ENCODE results near the gene HCRTR1.

The HCRTR1 gene

DNA sequence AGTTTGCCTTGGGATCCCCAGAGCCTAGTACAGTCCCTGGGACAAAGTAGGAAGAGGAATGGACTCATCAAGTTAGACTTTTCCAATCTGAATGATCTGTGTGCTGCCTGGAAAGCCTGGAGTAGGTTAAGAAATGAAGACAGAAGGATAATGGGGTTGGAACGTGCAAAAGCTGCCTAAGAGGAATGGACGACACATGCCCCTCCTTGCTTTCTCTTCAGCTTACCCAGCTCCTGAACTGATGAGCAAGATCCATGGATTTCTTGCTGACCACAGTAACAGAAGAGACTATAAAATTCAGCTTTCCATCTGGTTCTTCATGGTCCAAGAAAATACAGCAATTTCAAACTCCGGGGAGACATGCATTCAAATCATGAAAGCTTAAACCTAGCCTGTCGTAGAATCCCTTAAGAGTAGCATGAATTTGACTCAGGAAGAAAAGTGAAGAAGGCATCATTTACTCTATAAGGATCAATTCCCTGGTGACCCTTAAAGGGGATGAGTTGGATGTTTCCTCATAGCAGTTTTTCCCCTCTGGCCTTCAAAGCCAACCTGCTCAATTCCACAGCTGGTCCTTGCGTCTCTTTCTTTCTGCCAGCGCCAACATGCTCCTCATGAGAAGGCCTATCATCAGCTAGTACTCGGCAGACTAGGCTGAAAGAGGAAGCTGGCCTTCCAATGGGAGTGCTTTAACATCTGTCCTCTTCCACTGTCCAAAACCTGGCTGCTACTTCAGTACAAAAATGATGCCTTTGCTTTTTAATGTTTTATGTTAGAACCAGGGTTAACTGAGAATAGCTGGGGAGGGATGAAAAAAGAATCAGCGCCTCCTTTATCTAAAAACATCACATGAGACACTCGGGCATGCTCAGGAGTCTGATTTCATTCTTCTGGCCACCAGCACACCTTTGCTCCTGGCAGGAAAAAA lies 32.9 kb downstream of the HCRTR1 start:
- peak; percentile 34 for DNase-seq (ENCODE audit: low read depth)

- DNase-seq (ENCODE audit: low read depth), result peak; percentile 17
Measured at GRCh38 chr1:31651089-31651420, 33.6 kb downstream of the HCRTR1 start.

- no peak for DNase-seq (ENCODE audit: low read depth)
Measured at GRCh38 chr1:31651766-31652165, 34.3 kb downstream of the HCRTR1 start.

DNA sequence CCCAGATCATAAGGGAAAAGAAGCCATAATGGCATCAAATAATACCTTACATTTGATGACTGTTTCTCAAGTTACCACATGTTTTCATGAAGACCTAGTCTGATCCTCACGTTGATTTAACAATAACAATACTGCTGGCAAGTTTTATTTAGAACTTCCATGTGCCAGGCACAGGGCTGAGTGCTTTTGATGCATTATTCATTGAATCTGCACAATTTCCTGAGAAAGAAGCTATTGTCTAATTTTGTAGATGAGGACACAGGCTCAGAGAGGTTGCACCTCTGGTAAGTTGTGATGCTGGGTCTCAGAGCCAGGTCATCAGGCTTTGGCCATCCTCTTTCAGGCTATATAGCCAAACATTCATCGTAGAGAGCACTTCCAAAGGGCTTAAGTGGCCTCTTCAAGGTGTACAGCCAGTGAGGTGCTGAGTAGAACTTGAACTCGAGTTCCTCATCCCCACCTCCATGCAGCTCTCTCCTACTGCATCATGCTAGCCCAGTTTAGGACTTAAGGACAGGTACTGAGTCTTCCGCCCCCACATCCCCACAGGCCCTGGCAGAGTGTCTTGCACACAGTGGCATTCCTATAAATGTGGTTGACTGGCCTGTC lies 35.5 kb downstream of the HCRTR1 start:
- no peak for DNase-seq (ENCODE audit: low read depth)

DNA sequence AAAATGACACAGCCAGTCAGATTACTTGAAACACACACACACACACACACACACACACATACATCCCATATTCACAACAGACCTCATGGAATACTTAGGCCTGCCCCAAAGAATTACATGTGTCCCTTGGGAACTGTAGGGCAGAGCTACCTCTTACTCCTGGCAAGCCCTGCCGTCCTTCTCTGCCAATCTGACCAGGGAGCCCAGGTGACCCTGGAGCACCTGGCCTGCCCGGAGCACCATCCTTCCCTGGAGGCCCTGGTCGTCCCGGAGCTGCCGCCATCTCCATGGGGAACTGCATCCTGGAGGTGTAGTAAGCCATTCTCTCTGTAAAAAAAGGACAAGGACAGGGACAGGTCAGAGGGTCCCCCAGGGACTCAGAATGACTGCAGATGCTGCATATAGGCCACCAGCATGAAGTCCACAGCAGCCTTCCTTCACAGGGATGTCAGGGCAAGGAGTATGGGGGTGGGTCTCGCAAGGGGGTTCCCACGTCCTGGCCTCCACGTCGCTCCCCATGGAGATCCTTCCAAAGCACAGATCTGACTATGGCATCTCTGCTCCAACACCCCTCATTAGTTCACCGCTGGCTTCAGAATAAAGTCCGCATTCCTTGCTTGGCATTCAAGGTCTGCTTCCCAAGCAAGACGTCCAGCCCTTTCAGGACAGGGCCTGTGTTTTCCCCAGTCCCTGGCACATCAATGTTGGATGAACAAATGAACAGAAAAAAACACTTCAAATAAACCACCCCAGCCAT lies 36.4 kb downstream of the HCRTR1 start:
- no peak for DNase-seq (ENCODE audit: low read depth)

- no peak for DNase-seq (ENCODE audit: low read depth)
Measured at GRCh38 chr1:31654474-31654776, 36.9 kb downstream of the HCRTR1 start.

DNA sequence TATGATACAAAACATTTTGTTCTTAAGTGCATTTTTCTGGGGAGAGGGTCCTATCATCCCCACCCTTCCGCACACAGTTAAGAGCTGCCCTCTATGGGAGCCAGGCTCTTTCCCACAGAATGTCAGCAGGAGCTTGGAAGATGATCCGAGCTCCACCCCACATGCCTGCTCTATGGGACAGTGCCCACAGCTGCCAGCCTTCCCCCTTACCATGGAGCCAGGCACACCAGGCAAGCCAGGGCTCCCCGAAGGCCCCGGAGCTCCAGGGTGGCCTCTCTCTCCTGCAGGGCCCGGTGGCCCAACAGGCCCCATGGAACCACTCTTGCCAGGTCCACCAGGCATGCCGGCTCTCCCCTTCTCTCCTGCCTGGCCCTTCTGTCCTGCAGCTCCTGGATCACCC lies 37.6 kb downstream of the HCRTR1 start:
- no peak for DNase-seq (ENCODE audit: low read depth)

- no peak for DNase-seq (ENCODE audit: low read depth)
Measured at GRCh38 chr1:31655756-31656155, 38.3 kb downstream of the HCRTR1 start.

- no peak for DNase-seq (ENCODE audit: low read depth)
Measured at GRCh38 chr1:31657020-31657804, 39.7 kb downstream of the HCRTR1 start.

DNA sequence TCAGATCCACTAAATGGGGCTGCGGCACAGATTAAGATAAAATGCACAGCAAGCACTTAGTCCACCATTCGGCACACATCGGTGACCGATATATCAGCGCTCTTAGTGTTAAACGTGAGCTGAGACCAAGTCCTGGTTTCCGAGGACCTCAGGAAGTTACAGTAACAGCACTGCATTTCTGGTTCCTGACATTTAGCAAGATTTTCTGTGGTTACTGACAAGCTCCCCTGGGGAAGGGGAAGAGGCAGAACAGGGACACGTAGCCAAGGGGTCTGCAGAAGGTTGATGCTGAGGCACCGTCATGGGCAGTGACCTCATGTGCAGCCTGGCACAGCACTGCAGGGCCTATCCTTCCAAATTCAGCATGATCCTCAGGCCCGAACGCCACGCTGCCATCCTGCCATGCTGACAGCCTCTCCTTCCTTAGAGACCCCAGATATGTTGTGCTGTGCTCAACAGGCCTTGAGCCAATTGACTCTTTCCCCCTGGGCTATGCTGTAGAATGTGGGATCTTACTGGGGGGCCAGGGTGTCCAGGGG lies 40.6 kb downstream of the HCRTR1 start:
- no peak for DNase-seq (ENCODE audit: low read depth)

DNA sequence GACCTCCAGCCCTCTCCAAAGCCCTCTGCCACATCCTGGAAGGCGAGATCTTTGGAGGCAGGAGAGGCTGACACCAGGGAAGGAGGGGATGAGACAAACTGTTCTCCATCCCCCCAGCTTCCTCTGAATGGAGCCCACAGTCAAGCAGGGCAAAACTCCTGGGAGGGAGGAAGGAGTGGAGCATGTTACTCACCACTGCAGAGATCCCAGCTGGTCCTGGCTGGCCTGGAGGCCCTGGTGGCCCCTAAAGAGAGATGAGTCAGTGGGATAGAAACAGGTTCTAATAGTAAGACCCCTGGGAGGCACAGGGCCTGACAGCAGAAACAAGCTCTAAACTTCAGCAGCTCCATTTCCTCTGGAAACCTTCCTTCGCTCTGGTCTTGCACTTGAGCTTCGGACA lies 41.2 kb downstream of the HCRTR1 start:
- DNase-seq (ENCODE audit: low read depth), result peak; percentile 16

DNA sequence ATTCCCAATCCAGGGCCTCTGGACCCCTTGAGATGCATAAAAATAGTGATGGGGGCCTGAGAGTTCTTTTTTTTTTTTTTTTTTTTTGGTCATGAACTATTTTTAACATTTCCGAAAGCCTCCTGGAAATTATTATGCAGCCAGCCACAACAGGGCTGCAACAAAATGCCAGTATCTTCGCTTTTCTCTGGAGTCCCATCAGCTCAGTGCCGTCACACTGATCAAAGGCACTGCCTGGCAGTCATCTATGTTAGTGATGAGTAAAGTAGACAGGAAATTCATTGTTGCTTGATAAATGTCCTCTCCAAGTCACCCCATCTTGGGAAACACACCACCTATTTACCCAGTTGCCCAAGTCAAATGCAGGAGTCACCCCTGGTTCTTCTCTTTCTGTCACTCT lies 42.4 kb downstream of the HCRTR1 start:
- DNase-seq (ENCODE audit: low read depth), result no peak

GRCh38 chr1:31660871-31661455 lies 43.5 kb downstream of the HCRTR1 start:
- no peak for DNase-seq (ENCODE audit: low read depth)

GRCh38 chr1:31661856-31662255 lies 44.4 kb downstream of the HCRTR1 start:
- DNase-seq (ENCODE audit: low read depth), result no peak

DNA sequence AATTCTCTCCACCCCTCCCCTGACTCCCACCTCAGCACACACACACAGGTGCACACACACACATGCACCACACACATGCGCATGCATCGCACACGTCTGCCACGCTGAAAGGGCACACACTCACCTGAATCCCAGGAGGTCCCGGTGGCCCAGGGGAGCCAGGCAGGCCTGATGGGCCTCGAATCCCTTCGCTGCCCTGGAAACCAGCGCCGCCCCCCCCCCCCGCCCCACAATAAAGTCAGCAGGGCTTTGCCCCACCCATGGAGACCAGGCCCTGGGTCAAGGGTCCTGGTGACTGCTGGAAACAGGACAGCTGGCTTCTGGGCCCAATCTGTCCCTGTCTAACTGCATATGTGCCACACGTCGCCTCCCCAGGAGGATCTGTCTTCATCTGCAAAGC lies 45.0 kb downstream of the HCRTR1 start:
- DNase-seq (ENCODE audit: low read depth), result no peak

DNA sequence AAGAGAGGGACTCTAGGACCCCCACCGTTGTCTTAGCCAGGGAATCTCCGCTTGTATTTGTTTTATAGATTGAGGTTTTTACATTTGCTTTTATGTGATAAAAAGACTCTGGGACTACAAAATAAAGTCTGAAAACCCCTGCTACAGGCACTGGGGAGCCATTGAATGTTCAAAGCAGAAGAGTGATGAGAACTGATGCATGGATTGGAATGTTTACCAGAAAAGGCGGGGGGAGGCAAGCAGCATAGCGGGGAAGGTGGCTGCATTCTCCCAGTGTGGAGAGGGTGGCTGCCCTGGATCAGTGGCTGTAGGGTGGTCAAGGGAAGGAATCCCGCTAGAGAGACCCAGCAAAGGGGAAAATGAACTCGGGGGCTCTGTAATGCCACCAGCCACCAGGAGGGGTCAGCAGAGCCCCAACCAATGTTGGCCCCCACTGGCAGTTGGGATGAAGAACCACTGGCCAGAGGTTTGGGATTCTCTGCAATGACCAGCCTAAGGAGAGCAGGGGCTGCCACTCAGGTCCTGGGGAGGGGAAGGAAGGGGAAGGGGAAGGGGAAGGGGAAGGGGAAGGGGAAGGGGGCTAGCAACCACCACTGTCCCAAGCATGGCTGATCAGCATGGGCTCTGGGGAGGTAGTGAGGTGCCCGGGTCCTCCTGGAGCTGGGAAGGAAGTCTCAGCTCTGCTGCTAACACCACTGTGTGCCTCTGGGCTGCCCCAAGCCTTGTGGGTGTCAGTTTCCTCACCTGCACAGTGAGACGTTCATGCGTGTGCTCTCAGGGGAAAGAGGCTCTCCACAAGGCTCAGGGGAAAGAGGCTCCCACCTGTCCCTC lies 46.3 kb downstream of the HCRTR1 start:
- DNase-seq (ENCODE audit: low read depth), result peak; percentile 61

DNA sequence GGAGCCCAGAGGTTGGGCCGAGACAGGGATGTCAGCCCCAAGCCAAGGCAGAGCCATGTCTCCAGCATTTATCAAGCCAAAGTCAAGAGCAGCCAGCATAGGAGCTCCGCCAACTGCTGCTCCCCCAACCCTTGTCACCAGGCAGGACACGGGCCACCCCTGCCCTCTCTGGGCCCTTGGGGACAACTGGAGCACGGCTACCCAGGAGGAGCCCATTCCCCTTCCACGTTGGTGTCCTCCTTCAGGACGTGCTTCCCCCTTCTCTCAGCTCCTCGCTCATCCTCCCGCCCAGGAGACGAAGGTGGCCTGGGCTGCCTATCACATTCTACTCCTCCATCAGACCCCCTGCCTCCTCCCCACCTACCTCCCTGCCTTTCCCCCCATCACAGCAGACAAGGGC lies 47.0 kb downstream of the HCRTR1 start:
- DNase-seq (ENCODE audit: low read depth), result no peak

GRCh38 chr1:31665234-31665878 lies 47.9 kb downstream of the HCRTR1 start:
- no peak for DNase-seq (ENCODE audit: low read depth)

DNA sequence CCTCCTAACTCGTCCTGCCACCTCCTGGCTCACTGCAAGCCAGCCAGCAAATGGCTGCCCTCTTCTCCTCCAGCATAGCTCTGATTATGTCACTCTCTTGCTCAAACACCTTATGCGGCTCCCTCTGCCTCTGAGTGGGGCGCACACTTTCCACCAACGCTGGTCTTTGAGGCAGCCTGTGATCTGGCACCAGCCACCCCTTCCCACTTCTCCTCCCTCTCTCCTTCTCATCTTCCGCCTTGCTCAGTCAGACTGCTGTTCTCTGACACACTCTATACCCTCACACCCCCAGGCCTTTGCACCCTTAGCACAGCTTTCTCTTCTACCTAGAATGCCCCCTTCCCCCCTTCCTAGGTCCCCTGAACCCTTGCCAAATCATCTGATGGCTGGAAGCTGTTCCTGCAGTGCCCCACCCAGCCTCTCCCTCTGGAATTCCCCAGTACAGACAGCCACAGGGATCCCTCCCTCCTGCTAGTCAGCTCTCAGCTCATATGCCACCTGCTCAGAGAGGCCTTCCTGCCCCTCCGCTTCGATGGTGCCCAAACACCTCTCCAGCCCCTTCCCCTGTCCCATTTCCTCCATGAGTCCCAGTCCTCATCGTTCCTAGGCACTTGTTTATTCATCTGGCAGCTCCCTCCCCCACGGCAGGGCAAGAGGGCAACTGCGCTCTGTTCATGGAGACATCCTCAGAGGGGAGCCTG lies 48.9 kb downstream of the HCRTR1 start:
- peak; percentile 43 for DNase-seq (ENCODE audit: low read depth)
